Endometrial microvascular endothelial cells (primary cell): Measurements from ENCODE around the gene C1QTNF5. TPM values are rescaled to one million over a fixed set of nuclear protein-coding genes. Genes with fewer than 3 reads are reported as not detected.

Experiments used
- in situ Hi-C: cut with HindIII; loops from 2 replicates; pipeline ENCODE4 v1.10.0; 2017; ENCODE audit warnings: low sequenced_read_pairs, low pct_unique_long_range_greater_than_20kb; ENCODE audit errors: inconsistent ontology term
- total RNA-seq: library from RNA; depleted of rRNA; stranded (reverse); fragments of >200 nt; gene quantifications from one replicate; pipeline ENCODE4 v1.2.3, GENCODE V29; 2015; ENCODE audit errors: inconsistent ontology term

Gene C1QTNF5
- total RNA-seq, 1 donor from 2014 or later = 115 TPM

GRCh38 chr11:119341222-119342022 lies 739 bp upstream of the C1QTNF5 start:
- in situ Hi-C loops = no loop called here

- in situ Hi-C loops = no loop called here
Observed at GRCh38 chr11:119339589-119340334, 921 bp downstream of the C1QTNF5 start.

GRCh38 chr11:119338965-119339588 lies 1.6 kb downstream of the C1QTNF5 start:
- in situ Hi-C loops = no loop called here

- in situ Hi-C loops = no loop called here
Observed at GRCh38 chr11:119338318-119338890, 2.3 kb downstream of the C1QTNF5 start.

GRCh38 chr11:119337581-119338317 lies 2.9 kb downstream of the C1QTNF5 start:
- in situ Hi-C loops = no loop called here

GRCh38 chr11:119336744-119337469 lies 3.8 kb downstream of the C1QTNF5 start:
- in situ Hi-C loops = no loop called here

GRCh38 chr11:119335655-119336543 lies 4.8 kb downstream of the C1QTNF5 start:
- in situ Hi-C loops = no loop called here

- in situ Hi-C loops = no loop called here
Observed at GRCh38 chr11:119335091-119335654, 5.5 kb downstream of the C1QTNF5 start.

GRCh38 chr11:119334174-119334930 lies 6.3 kb downstream of the C1QTNF5 start, which contains the start of gene RNF26:
RNF26 (plus strand) TSS chr11:119334527; CDS start chr11:119335123, 596 bp downstream.
- in situ Hi-C loops = no loop called here

GRCh38 chr11:119332111-119332765 lies 8.4 kb downstream of the C1QTNF5 start:
- in situ Hi-C loops = no loop called here

- in situ Hi-C loops = no loop called here
Observed at GRCh38 chr11:119330237-119330636, 10.4 kb downstream of the C1QTNF5 start.

GRCh38 chr11:119329320-119329719 lies 11.4 kb downstream of the C1QTNF5 start:
- in situ Hi-C loops = no loop called here

- in situ Hi-C loops = no loop called here
Observed at GRCh38 chr11:119324189-119324588, 16.5 kb downstream of the C1QTNF5 start.

- in situ Hi-C loops = no loop called here
Observed at GRCh38 chr11:119323532-119324033, 17.1 kb downstream of the C1QTNF5 start.

- in situ Hi-C loops = no loop called here
Observed at GRCh38 chr11:119322921-119323531, 17.7 kb downstream of the C1QTNF5 start.
